SK-N-SH treated with all-trans-retinoic acid at 6 μM for 48 hours (cell line): ENCODE data around the gene SLC37A1.

Source experiments
- PPARA ChIP-seq: fragments of 250-450 bp; sonication (Bioruptor Pico); IDR thresholded peaks from 2 replicates; pipeline ENCODE4 v1.5.0; 2020; ENCODE audit warnings: mild to moderate bottlenecking, borderline replicate concordance
- RARB ChIP-seq: fragments of 250-450 bp; sonication (Bioruptor Pico); IDR thresholded peaks from 2 replicates; pipeline ENCODE4 v1.8.0; 2021; ENCODE audit warnings: mild to moderate bottlenecking, moderate library complexity
- ZFP3 ChIP-seq: fragments of 250-450 bp; sonication (Bioruptor Pico); IDR thresholded peaks from 2 replicates; pipeline ENCODE4 v1.5.0; 2020; ENCODE audit warnings: mild to moderate bottlenecking, moderate library complexity
- ZNF8 ChIP-seq: fragments of 450-650 bp; formaldehyde crosslinking; IDR thresholded peaks from 2 replicates; pipeline ENCODE4 v1.5.0; 2020; ENCODE audit warnings: mild to moderate bottlenecking, moderate library complexity
- TF ChIP-seq, protein P1 (sequence below): fragments of 250-450 bp; sonication (Bioruptor Pico); IDR thresholded peaks from 2 replicates; pipeline ENCODE4 v1.5.1; 2021; ENCODE audit warnings: mild to moderate bottlenecking, moderate library complexity

DNA sequence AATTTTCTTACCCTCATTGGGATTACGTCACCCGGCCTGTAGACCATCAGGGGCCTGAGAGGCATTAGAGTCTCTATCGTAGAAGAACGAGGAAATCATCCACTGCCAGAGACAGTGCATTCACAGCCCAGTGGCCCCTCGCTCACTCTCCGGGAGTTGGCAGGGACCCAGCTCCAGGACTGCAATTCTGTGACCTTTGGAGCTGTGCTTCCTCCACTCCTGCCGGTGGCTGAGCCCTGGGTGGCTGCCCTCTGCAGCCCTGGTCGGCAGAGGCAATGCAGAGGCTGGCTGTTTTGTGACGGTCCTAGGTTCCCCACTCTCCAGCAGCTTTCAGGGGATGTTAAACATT lies 12.7 kb downstream of the SLC37A1 start:
- no peak for TF ChIP-seq ZNF8 (CRISPR knock-in tag)
- TF ChIP-seq, protein P1, sequence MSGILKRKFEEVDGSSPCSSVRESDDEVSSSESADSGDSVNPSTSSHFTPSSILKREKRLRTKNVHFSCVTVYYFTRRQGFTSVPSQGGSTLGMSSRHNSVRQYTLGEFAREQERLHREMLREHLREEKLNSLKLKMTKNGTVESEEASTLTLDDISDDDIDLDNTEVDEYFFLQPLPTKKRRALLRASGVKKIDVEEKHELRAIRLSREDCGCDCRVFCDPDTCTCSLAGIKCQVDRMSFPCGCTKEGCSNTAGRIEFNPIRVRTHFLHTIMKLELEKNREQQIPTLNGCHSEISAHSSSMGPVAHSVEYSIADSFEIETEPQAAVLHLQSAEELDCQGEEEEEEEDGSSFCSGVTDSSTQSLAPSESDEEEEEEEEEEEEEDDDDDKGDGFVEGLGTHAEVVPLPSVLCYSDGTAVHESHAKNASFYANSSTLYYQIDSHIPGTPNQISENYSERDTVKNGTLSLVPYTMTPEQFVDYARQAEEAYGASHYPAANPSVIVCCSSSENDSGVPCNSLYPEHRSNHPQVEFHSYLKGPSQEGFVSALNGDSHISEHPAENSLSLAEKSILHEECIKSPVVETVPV (CRISPR knock-in tag): no peak
- TF ChIP-seq PPARA: no peak
- TF ChIP-seq ZFP3 (CRISPR knock-in tag): no peak
- no peak for TF ChIP-seq RARB (CRISPR knock-in tag)
